Measurements from ENCODE around the gene TMED4. TPM values are rescaled to one million over a fixed set of nuclear protein-coding genes. Genes with fewer than 3 reads are reported as not detected.

Gene TMED4
- total and polyA plus RNA-seq, 2 experiments from 2014 or later, result 43.5 to 98.5 TPM

DNA sequence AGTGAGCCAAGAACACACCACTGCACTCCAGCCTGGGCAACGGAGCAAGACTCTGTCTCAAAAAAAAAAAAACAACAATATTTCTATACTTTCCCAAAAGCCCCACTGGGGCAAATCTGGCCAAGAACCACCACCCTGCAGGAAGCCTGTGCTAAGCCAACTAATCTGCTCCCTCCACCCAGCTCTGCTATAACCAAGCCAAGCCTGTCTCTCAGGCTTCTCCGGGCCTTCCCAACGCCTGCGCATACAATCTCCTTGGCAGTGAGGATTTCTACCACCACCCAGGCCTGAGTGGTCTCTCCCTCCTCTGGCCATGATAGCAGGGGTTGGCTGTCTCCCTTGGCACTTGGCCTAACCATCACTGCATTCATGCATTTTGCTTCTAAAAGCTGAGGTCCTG lies 22.5 kb downstream of the TMED4 start:
- Histone ChIP-seq H3K4me2 (no peak overlapping the region), H3K27ac (ENCODE audit: low read depth) (no peak overlapping the region), H3K36me3 (ENCODE audit: insufficient read depth) (0 out of 2 replicates have a peak, but pooled peaks cover under 1% of the 10 kb centered on the region), H3K27me3 (ENCODE audit: insufficient read depth) (no peaks in the 10 kb centered on the region), H3K4me1 (ENCODE audit: insufficient read depth) (no peaks in the 10 kb centered on the region), H3K9me2 (ENCODE audit: insufficient read depth) (no peaks in the 10 kb centered on the region), H4K20me1 (replicated peaks; ENCODE audit: insufficient read depth) (no peaks in the 10 kb centered on the region), H2AFZ (no peak overlapping the region), H3K79me2 (replicated peaks; ENCODE audit: insufficient read depth) (no peaks in the 10 kb centered on the region), H3K4me3 (no peak overlapping the region), H3F3A (replicated peaks; ENCODE audit: low read depth) (no peaks in the 10 kb centered on the region)
- TF ChIP-seq POLR2AphosphoS5 (IDR thresholded peaks at IDR 0.05; ENCODE audit: low read depth), result no peak
- no peak for TF ChIP-seq ZNF331 (CRISPR knock-in tag; IDR thresholded peaks at IDR 0.05; ENCODE audit: low read depth)
- TF ChIP-seq, protein P1, sequence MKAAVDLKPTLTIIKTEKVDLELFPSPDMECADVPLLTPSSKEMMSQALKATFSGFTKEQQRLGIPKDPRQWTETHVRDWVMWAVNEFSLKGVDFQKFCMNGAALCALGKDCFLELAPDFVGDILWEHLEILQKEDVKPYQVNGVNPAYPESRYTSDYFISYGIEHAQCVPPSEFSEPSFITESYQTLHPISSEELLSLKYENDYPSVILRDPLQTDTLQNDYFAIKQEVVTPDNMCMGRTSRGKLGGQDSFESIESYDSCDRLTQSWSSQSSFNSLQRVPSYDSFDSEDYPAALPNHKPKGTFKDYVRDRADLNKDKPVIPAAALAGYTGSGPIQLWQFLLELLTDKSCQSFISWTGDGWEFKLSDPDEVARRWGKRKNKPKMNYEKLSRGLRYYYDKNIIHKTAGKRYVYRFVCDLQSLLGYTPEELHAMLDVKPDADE (IDR thresholded peaks at IDR 0.05), result no peak
- TF ChIP-seq, protein P2, sequence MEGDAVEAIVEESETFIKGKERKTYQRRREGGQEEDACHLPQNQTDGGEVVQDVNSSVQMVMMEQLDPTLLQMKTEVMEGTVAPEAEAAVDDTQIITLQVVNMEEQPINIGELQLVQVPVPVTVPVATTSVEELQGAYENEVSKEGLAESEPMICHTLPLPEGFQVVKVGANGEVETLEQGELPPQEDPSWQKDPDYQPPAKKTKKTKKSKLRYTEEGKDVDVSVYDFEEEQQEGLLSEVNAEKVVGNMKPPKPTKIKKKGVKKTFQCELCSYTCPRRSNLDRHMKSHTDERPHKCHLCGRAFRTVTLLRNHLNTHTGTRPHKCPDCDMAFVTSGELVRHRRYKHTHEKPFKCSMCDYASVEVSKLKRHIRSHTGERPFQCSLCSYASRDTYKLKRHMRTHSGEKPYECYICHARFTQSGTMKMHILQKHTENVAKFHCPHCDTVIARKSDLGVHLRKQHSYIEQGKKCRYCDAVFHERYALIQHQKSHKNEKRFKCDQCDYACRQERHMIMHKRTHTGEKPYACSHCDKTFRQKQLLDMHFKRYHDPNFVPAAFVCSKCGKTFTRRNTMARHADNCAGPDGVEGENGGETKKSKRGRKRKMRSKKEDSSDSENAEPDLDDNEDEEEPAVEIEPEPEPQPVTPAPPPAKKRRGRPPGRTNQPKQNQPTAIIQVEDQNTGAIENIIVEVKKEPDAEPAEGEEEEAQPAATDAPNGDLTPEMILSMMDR (conservative IDR thresholded peaks at IDR 0.05; ENCODE audit: low read depth in 2 of 2), result no peak
- TF ChIP-seq STAT1 (IDR thresholded peaks at IDR 0.05; ENCODE audit: unreplicated experiment), result no peak
- TF ChIP-seq, protein P3, sequence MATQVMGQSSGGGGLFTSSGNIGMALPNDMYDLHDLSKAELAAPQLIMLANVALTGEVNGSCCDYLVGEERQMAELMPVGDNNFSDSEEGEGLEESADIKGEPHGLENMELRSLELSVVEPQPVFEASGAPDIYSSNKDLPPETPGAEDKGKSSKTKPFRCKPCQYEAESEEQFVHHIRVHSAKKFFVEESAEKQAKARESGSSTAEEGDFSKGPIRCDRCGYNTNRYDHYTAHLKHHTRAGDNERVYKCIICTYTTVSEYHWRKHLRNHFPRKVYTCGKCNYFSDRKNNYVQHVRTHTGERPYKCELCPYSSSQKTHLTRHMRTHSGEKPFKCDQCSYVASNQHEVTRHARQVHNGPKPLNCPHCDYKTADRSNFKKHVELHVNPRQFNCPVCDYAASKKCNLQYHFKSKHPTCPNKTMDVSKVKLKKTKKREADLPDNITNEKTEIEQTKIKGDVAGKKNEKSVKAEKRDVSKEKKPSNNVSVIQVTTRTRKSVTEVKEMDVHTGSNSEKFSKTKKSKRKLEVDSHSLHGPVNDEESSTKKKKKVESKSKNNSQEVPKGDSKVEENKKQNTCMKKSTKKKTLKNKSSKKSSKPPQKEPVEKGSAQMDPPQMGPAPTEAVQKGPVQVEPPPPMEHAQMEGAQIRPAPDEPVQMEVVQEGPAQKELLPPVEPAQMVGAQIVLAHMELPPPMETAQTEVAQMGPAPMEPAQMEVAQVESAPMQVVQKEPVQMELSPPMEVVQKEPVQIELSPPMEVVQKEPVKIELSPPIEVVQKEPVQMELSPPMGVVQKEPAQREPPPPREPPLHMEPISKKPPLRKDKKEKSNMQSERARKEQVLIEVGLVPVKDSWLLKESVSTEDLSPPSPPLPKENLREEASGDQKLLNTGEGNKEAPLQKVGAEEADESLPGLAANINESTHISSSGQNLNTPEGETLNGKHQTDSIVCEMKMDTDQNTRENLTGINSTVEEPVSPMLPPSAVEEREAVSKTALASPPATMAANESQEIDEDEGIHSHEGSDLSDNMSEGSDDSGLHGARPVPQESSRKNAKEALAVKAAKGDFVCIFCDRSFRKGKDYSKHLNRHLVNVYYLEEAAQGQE (IDR thresholded peaks at IDR 0.05; ENCODE audit: unreplicated experiment), result no peak
- TF ChIP-seq NANOG (IDR thresholded peaks at IDR 0.05; ENCODE audit: borderline replicate concordance), result no peak
- TF ChIP-seq CREB1 (CRISPR knock-in tag; IDR thresholded peaks at IDR 0.05; ENCODE audit: low read depth), result no peak
- no peak for TF ChIP-seq EZH2 (IDR thresholded peaks at IDR 0.05; ENCODE audit: low read depth, unreplicated experiment)
- no peak for TF ChIP-seq ZNF114 (CRISPR knock-in tag; IDR thresholded peaks at IDR 0.05)
- TF ChIP-seq, protein P4, sequence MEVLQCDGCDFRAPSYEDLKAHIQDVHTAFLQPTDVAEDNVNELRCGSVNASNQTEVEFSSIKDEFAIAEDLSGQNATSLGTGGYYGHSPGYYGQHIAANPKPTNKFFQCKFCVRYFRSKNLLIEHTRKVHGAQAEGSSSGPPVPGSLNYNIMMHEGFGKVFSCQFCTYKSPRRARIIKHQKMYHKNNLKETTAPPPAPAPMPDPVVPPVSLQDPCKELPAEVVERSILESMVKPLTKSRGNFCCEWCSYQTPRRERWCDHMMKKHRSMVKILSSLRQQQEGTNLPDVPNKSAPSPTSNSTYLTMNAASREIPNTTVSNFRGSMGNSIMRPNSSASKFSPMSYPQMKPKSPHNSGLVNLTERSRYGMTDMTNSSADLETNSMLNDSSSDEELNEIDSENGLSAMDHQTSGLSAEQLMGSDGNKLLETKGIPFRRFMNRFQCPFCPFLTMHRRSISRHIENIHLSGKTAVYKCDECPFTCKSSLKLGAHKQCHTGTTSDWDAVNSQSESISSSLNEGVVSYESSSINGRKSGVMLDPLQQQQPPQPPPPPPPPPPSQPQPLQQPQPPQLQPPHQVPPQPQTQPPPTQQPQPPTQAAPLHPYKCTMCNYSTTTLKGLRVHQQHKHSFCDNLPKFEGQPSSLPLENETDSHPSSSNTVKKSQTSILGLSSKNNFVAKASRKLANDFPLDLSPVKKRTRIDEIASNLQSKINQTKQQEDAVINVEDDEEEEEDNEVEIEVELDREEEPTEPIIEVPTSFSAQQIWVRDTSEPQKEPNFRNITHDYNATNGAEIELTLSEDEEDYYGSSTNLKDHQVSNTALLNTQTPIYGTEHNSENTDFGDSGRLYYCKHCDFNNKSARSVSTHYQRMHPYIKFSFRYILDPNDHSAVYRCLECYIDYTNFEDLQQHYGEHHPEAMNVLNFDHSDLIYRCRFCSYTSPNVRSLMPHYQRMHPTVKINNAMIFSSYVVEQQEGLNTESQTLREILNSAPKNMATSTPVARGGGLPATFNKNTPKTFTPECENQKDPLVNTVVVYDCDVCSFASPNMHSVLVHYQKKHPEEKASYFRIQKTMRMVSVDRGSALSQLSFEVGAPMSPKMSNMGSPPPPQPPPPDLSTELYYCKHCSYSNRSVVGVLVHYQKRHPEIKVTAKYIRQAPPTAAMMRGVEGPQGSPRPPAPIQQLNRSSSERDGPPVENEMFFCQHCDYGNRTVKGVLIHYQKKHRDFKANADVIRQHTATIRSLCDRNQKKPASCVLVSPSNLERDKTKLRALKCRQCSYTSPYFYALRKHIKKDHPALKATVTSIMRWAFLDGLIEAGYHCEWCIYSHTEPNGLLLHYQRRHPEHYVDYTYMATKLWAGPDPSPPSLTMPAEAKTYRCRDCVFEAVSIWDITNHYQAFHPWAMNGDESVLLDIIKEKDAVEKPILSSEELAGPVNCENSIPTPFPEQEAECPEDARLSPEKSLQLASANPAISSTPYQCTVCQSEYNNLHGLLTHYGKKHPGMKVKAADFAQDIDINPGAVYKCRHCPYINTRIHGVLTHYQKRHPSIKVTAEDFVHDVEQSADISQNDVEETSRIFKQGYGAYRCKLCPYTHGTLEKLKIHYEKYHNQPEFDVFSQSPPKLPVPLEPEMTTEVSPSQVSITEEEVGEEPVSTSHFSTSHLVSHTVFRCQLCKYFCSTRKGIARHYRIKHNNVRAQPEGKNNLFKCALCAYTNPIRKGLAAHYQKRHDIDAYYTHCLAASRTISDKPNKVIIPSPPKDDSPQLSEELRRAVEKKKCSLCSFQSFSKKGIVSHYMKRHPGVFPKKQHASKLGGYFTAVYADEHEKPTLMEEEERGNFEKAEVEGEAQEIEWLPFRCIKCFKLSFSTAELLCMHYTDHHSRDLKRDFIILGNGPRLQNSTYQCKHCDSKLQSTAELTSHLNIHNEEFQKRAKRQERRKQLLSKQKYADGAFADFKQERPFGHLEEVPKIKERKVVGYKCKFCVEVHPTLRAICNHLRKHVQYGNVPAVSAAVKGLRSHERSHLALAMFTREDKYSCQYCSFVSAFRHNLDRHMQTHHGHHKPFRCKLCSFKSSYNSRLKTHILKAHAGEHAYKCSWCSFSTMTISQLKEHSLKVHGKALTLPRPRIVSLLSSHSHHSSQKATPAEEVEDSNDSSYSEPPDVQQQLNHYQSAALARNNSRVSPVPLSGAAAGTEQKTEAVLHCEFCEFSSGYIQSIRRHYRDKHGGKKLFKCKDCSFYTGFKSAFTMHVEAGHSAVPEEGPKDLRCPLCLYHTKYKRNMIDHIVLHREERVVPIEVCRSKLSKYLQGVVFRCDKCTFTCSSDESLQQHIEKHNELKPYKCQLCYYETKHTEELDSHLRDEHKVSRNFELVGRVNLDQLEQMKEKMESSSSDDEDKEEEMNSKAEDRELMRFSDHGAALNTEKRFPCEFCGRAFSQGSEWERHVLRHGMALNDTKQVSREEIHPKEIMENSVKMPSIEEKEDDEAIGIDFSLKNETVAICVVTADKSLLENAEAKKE (CRISPR knock-in tag; IDR thresholded peaks at IDR 0.05), result no peak
- TF ChIP-seq JUNB (IDR thresholded peaks at IDR 0.05; ENCODE audit: unreplicated experiment), result no peak
- no peak for TF ChIP-seq EZH2phosphoT487 (IDR thresholded peaks at IDR 0.05; ENCODE audit: unreplicated experiment)
- Mint-ChIP-seq H3K27me3 (ENCODE audit: insufficient read depth, low read depth, poor library complexity) (peaks cover 10% of the 10 kb centered on the region), H3K27ac (peak overlapping the region; percentile 52; the same call in 1 of the 2 replicates), H3K4me1 (peaks cover 5% of the 10 kb centered on the region; the same call in 2 of the 3 replicates), H3K36me3 (ENCODE audit: low read depth) (peaks cover 14% of the 10 kb centered on the region), H3K4me3 (no peak overlapping the region), H3K9me3 (no peaks in the 10 kb centered on the region; the same call in 2 of the 3 replicates)
- no peak for DNase-seq (ENCODE audit: low spot score)
- no peak for ATAC-seq
